A549 (cell line): ENCODE data around the gene ARHGEF7. TPM values are rescaled to one million over a fixed set of nuclear protein-coding genes. Genes with fewer than 3 reads are reported as not detected.

Experiments
- ATAC-seq, 2 experiments: fragments of 200-7000 bp in 1 of 2; fragments of >200 bp in 1 of 2; cut with Nextera tagmentation in 1 of 2; cut with Tn5 transposase in 1 of 2; 3 replicates each; pipeline versions ENCODE4 v1.8.0 to v1.9.1; 2018 to 2020; ENCODE audit warnings: mild to moderate bottlenecking in 1 of 2, moderate library complexity in 1 of 2
- CTCF ChIA-PET: fragments of 300-600 bp; sonication (Branson Sonifier 250); formaldehyde crosslinking; extraction: SDS; loops from one replicate; lab custom pipeline; 2021; ENCODE audit warnings: antibody characterized with exemption, inconsistent platforms; lab: Yijun Ruan, JAX
- POLR2A ChIA-PET: fragments of 350-600 bp; formaldehyde crosslinking; extraction: SDS; loops from one replicate; lab custom pipeline; 2021; ENCODE audit warnings: antibody characterized with exemption, inconsistent platforms; lab: Yijun Ruan, JAX
- DNase-seq, 2 experiments: peaks; one replicate each; pipeline versions ENCODE4 v3.0.0 to v3.0.0-alpha.2; 2011 to 2016; ENCODE audit warnings: low read depth in 1 of 2, low spot score in 1 of 2
- FAIRE-seq: peaks from 2 replicates; lab custom pipeline; 2011; peaks lifted over from hg19 to GRCh38; lab: Jason Lieb, UNC
- H3K27ac ChIP-seq, 2 experiments: fragments of >200 bp; sonication (Bioruptor Twin); formaldehyde crosslinking; 3 replicates each; pipeline ENCODE4 v1.5.1; 2016 to 2017
- H3K4me1 ChIP-seq: fragments of >200 bp; sonication (Bioruptor Twin); formaldehyde crosslinking; 3 replicates; pipeline ENCODE4 v1.6.1; 2016
- H3K4me2 ChIP-seq: fragments of >200 bp; sonication (Bioruptor Twin); formaldehyde crosslinking; 3 replicates; pipeline ENCODE4 v1.6.1; 2016
- H3K4me3 ChIP-seq: fragments of >200 bp; sonication (Bioruptor Twin); formaldehyde crosslinking; 3 replicates; pipeline ENCODE4 v1.5.1; 2016
- H3K9me3 ChIP-seq: fragments of >200 bp; sonication (Bioruptor Twin); formaldehyde crosslinking; 3 replicates; pipeline ENCODE4 v1.6.1; 2016
- EHMT2 ChIP-seq: fragments of 200-600 bp; sonication (generic); IDR thresholded peaks from 2 replicates; pipeline ENCODE4 v1.6.1; 2016; ENCODE audit warnings: antibody characterized with exemption, low read depth, mild to moderate bottlenecking, moderate library complexity
- FOSL2 ChIP-seq, 2 experiments: fragments of 450-650 bp in 1 of 2; fragments of >200 bp in 1 of 2; sonication (Bioruptor Twin) in 1 of 2; formaldehyde crosslinking; IDR thresholded peaks; 2 replicates each; pipeline versions ENCODE4 v1.5.0 to v1.6.1; 2016 to 2020; ENCODE audit warnings: mild to moderate bottlenecking in 1 of 2, moderate library complexity in 1 of 2
- FOXS1 ChIP-seq: fragments of 250-450 bp; sonication (Bioruptor Pico); IDR thresholded peaks from 2 replicates; pipeline ENCODE4 v1.5.0; 2020; ENCODE audit warnings: mild to moderate bottlenecking, moderate library complexity
- HDAC2 ChIP-seq: fragments of 200-600 bp; sonication (generic); IDR thresholded peaks from 2 replicates; pipeline ENCODE4 v1.6.1; 2016
- HEYL ChIP-seq: fragments of 250-450 bp; sonication (Bioruptor Pico); IDR thresholded peaks from 2 replicates; pipeline ENCODE4 v1.8.0; 2021; ENCODE audit warnings: mild to moderate bottlenecking, moderate library complexity
- HOXA7 ChIP-seq: fragments of 250-450 bp; sonication (Bioruptor Pico); IDR thresholded peaks from 2 replicates; pipeline ENCODE4 v1.5.0; 2020; ENCODE audit warnings: mild to moderate bottlenecking, moderate library complexity
- HOXB5 ChIP-seq: fragments of 250-450 bp; sonication (Bioruptor Pico); IDR thresholded peaks from 2 replicates; pipeline ENCODE4 v1.5.0; 2020; ENCODE audit warnings: mild to moderate bottlenecking, moderate library complexity
- JUN ChIP-seq, 2 experiments: fragments of >200 bp; sonication (Bioruptor Twin); formaldehyde crosslinking; IDR thresholded peaks; 2 replicates in 1 of 2; 3 replicates in 1 of 2; pipeline ENCODE4 v1.6.1; 2016 to 2017
- KDM1A ChIP-seq: fragments of 200-600 bp; sonication (generic); IDR thresholded peaks from 2 replicates; pipeline ENCODE4 v1.6.1; 2016; ENCODE audit warnings: low read depth, mild to moderate bottlenecking
- KDM5A ChIP-seq: fragments of 200-600 bp; sonication (generic); IDR thresholded peaks from 2 replicates; pipeline ENCODE4 v1.6.1; 2016; ENCODE audit warnings: antibody characterized with exemption, mild to moderate bottlenecking
- MAFK ChIP-seq: fragments of 450-650 bp; IDR thresholded peaks from 2 replicates; pipeline ENCODE4 v1.6.1; 2014; ENCODE audit not compliant: partially characterized antibody
- MYC ChIP-seq: IDR thresholded peaks from 2 replicates; pipeline ENCODE4 v1.6.1; 2012; ENCODE audit warnings: mild to moderate bottlenecking, inconsistent platforms, low read length, improper control_type of control experiment, borderline replicate concordance
- NR3C1 ChIP-seq: fragments of >200 bp; sonication (Bioruptor Twin); formaldehyde crosslinking; IDR thresholded peaks from 3 replicates; pipeline ENCODE4 v1.6.1; 2017
- TFCP2L1 ChIP-seq: fragments of 250-450 bp; sonication (Bioruptor Pico); IDR thresholded peaks from 2 replicates; pipeline ENCODE4 v1.5.0; 2021; ENCODE audit warnings: mild to moderate bottlenecking
- TP53 ChIP-seq: fragments of 250-450 bp; sonication (Bioruptor Pico); IDR thresholded peaks from 2 replicates; pipeline ENCODE4 v1.5.0; 2021; ENCODE audit warnings: mild to moderate bottlenecking, moderate library complexity
- ZC3H11A ChIP-seq: fragments of 450-650 bp; IDR thresholded peaks from 2 replicates; pipeline ENCODE4 v1.6.1; 2014; ENCODE audit warnings: antibody characterized with exemption, mild to moderate bottlenecking
- ZFP36 ChIP-seq: fragments of 450-650 bp; IDR thresholded peaks from 2 replicates; pipeline ENCODE4 v1.6.1; 2014; ENCODE audit warnings: borderline replicate concordance; ENCODE audit not compliant: partially characterized antibody
- ZNF302 ChIP-seq: fragments of 250-450 bp; sonication (Bioruptor Pico); IDR thresholded peaks from 2 replicates; pipeline ENCODE4 v1.9.0; 2021; ENCODE audit warnings: inconsistent platforms, mild to moderate bottlenecking, moderate library complexity
- WGBS: methylation state at CpG from one replicate; pipeline ENCODE4 v1.1.6; 2017; ENCODE audit errors: missing lambda C conversion rate; 5-methylcytosine and 5-hydroxymethylcytosine counted together
- polyA plus RNA-seq, 4 experiments: library from polyadenylated mRNA; depleted of rRNA in 3 of 4; stranded (reverse); fragments of >200 nt; fragmentation: RNase III in 1 of 4; extraction: RNeasy Plus Mini Kit Qiagen cat#74134 plus additional on column Dnase treatment in 1 of 4; gene quantifications; 2 replicates in 3 of 4; 3 replicates in 1 of 4; pipeline ENCODE4 v1.2.3, GENCODE V29; 2011 to 2017
- TF ChIP-seq, protein P1 (sequence below): IDR thresholded peaks from 2 replicates; pipeline ENCODE4 v1.6.1; 2012
- TF ChIP-seq, protein P2 (sequence below): fragments of >200 bp; sonication (Bioruptor Twin); formaldehyde crosslinking; IDR thresholded peaks from 3 replicates; pipeline ENCODE4 v1.5.1; 2016
- TF ChIP-seq, protein P3 (sequence below): IDR thresholded peaks from 2 replicates; pipeline ENCODE4 v1.6.1; 2012; ENCODE audit warnings: low read depth, borderline replicate concordance
- TF ChIP-seq, protein P4 (sequence below): fragments of >200 bp; sonication (Bioruptor Twin); formaldehyde crosslinking; IDR thresholded peaks from 3 replicates; pipeline ENCODE4 v1.6.1; 2016
- TF ChIP-seq, protein P5 (sequence below): fragments of >200 bp; sonication (Bioruptor Twin); formaldehyde crosslinking; IDR thresholded peaks from 2 replicates; pipeline ENCODE4 v1.6.1; 2016
- TF ChIP-seq, protein P6 (sequence below): fragments of 450-650 bp; IDR thresholded peaks from 2 replicates; pipeline ENCODE4 v1.6.1; 2014; ENCODE audit warnings: antibody characterized with exemption

Gene ARHGEF7
- polyA plus RNA-seq, 2 of the 4 experiments (the other 2 are of a cell fraction): 21.1 to 23.1 TPM

DNA sequence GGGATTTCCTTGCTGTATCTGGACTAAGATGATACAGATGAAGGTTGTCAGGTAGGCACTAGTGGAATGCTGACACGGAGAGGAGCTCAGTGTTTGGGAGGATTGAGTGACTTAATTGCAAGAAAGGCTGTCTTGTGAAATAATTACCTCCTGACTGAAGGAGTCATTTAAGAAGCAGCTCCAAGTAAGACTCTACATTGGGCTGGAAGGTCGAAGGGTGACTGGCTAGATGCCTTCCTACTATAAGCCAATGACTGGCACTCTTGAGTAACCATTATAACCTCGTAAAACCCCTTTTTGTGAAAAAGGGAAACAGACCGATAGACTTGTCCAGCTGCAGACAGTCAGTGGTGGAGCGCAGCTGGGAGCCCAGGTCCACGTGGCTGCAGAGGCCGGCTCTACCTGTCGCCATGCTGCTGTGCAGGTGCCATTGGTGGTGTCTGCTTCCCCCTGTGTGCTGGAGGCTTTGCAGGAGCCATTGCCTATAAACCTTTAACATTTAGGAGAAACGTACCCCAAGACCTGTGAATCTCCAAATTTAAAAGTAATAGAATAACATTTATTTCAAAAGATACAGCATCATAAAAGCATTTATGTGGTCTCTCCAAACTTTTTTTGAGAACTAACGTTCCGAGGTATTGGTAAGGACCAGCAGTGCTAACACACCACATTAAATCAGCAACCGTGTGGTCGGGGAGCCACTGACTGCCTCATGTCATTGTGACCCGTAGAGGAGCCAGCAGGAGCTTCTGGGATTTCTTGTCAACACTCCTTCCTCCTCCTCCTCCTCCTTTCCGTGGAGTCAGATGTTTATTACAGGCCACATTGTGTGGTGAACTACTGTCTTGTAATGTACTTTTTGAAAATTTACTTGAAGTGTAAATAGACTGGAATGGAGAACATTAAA, 124.9 kb downstream of the ARHGEF7 start (continued):
- TF ChIP-seq HDAC2 (no peak), FOXS1 (CRISPR knock-in tag) (no peak)
- TF ChIP-seq, protein P1, sequence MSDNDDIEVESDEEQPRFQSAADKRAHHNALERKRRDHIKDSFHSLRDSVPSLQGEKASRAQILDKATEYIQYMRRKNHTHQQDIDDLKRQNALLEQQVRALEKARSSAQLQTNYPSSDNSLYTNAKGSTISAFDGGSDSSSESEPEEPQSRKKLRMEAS: no peak

DNA sequence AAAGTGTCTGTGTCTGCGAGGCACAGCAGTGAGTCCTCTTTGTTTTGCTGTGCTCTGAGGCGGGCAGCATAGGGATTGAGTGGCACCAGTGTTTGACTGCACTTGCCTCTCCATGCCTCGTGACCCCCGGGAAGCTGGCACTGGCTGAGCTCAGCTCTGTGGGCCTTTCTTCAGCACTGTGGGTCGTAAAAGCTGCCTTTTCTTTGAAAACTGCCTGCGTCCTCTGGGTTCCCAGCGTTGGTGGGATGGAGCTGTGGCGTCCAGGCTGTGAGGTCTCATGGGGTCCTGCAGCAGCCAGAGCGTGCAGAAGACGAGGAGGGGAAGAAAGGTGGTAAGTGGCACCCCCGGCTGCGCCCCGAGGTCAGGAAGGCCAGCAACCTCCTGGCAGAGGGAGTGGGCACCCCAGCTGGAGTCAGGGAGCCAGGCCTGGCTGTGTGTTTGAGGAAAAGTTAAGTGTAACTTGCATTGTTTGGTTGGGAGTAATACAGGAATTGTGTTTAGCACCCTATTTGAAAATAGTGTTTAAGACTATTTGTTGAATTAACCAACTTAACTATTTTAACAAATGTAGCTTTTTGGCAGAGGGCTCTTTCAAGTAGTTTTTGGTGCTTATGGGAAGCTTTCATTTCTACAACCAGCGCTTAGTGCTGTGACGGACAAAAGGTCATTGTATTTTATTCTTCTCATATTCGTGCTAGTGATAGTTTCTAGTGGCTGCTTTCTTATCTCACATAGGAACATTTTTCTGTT, 126.1 kb downstream of the ARHGEF7 start:
- H3K27ac ChIP-seq: no peak overlapping the region
- no peaks in the 10 kb centered on the region for H3K9me3 ChIP-seq
- H3K4me1 ChIP-seq: no peaks in the 10 kb centered on the region
- DNase-seq (no peak), FAIRE-seq (no peak), ATAC-seq (no peak)
- 78% methylated on average over 13 of the region's 16 CpGs for WGBS
- no peak overlapping the region for H3K4me3 ChIP-seq
- POLR2A ChIA-PET: no interaction called here
- TF ChIP-seq ZNF302 (CRISPR knock-in tag) (no peak), HEYL (CRISPR knock-in tag) (no peak), TFCP2L1 (CRISPR knock-in tag) (no peak), MYC (no peak)
- TF ChIP-seq, protein P2, sequence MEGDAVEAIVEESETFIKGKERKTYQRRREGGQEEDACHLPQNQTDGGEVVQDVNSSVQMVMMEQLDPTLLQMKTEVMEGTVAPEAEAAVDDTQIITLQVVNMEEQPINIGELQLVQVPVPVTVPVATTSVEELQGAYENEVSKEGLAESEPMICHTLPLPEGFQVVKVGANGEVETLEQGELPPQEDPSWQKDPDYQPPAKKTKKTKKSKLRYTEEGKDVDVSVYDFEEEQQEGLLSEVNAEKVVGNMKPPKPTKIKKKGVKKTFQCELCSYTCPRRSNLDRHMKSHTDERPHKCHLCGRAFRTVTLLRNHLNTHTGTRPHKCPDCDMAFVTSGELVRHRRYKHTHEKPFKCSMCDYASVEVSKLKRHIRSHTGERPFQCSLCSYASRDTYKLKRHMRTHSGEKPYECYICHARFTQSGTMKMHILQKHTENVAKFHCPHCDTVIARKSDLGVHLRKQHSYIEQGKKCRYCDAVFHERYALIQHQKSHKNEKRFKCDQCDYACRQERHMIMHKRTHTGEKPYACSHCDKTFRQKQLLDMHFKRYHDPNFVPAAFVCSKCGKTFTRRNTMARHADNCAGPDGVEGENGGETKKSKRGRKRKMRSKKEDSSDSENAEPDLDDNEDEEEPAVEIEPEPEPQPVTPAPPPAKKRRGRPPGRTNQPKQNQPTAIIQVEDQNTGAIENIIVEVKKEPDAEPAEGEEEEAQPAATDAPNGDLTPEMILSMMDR: no peak
- TF ChIP-seq, protein P3, sequence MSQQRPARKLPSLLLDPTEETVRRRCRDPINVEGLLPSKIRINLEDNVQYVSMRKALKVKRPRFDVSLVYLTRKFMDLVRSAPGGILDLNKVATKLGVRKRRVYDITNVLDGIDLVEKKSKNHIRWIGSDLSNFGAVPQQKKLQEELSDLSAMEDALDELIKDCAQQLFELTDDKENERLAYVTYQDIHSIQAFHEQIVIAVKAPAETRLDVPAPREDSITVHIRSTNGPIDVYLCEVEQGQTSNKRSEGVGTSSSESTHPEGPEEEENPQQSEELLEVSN: no peak
- CTCF ChIA-PET: interaction anchor here (0.8 to 1.7 kb wide), 3 partner anchors 13 to 173 kb away, joined by 3 to 4 read pairs (median 4); no protein-coding TSS in a partner anchor
- no peak overlapping the region for H3K4me2 ChIP-seq

DNA sequence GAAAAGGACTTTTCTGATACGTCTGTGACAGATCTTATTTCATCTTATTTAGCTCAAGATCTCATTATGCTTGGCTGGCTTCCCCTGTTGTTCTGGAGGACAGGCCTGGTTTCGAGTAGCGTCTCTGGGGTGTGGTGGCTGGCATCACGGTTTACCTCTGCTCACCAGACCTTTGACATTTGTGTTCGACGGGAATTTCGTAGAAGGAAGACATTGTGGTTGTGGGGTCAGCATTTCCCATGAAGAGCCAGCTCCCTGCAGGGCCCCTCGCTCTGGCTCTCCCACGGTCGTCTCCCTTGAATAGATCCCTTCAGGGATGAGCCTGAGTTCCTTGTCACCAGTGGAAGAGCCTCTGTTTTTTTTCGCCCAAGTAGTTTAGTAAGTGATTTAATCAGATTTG, 126.8 kb downstream of the ARHGEF7 start:
- CTCF ChIA-PET: interaction anchor here (1.3 to 1.7 kb wide), 2 partner anchors 14 to 17 kb away, joined by 4 read pairs; no protein-coding TSS in a partner anchor
- no peak overlapping the region for H3K27ac ChIP-seq
- WGBS: 92% methylated on average over 11 of the region's 11 CpGs

DNA sequence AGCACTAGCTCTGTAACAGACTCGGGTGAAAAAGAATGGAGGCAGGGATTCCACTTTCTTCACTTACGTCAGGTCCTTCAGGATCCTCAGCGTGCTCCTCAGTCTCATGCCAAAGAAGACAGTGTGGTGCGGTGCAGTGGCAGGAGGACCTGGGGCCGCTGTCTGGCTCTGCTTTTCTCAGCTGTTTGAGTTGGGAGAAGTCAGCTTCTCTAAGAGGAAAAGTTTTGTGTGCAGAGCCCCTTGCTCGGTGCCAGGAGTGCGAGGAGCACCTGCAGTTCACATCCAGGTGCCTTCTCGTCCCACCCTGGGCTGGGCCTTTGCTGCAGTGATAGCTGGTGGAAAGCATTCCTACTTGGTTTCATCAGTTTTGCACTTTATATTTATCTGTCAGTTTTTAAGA, 127.5 kb downstream of the ARHGEF7 start:
- Histone ChIP-seq H3K4me1 (no peaks in the 10 kb centered on the region), H3K4me2 (no peak overlapping the region), H3K27ac (no peak overlapping the region), H3K4me3 (no peak overlapping the region), H3K9me3 (no peaks in the 10 kb centered on the region)
- ChIA-PET CTCF (no interaction called here), POLR2A (interaction anchor here (0.6 kb wide), 1 partner anchor 57 kb away, joined by 5 read pairs; no protein-coding TSS in a partner anchor)
- DNase-seq: no peak
- WGBS: 93% methylated on average over 8 of the region's 8 CpGs
- ATAC-seq: no peak
- no peak for FAIRE-seq
- TF ChIP-seq, protein P4, sequence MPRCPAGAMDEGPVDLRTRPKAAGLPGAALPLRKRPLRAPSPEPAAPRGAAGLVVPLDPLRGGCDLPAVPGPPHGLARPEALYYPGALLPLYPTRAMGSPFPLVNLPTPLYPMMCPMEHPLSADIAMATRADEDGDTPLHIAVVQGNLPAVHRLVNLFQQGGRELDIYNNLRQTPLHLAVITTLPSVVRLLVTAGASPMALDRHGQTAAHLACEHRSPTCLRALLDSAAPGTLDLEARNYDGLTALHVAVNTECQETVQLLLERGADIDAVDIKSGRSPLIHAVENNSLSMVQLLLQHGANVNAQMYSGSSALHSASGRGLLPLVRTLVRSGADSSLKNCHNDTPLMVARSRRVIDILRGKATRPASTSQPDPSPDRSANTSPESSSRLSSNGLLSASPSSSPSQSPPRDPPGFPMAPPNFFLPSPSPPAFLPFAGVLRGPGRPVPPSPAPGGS: no peak
- TF ChIP-seq, protein P2: no peak
- no peak for TF ChIP-seq ZFP36
- TF ChIP-seq ZNF302 (CRISPR knock-in tag): no peak
- no peak for TF ChIP-seq KDM1A
- TF ChIP-seq EHMT2: no peak
- no peak for TF ChIP-seq HOXA7 (CRISPR knock-in tag)
- no peak for TF ChIP-seq MAFK
- TF ChIP-seq, protein P5, sequence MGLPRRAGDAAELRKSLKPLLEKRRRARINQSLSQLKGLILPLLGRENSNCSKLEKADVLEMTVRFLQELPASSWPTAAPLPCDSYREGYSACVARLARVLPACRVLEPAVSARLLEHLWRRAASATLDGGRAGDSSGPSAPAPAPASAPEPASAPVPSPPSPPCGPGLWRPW: no peak
- TF ChIP-seq NR3C1: no peak
- TF ChIP-seq FOSL2 (IDR thresholded peaks at IDR 0.05): no peak
- no peak for TF ChIP-seq FOSL2 (CRISPR knock-in tag; IDR thresholded peaks at IDR 0.05)

More for the DNA sequence above, 126.8 kb downstream of the ARHGEF7 start:
- no peak overlapping the region for H3K4me2 ChIP-seq
- no peak overlapping the region for H3K4me3 ChIP-seq
- FAIRE-seq (no peak), DNase-seq (no peak), ATAC-seq (no peak)
- POLR2A ChIA-PET: no interaction called here
- no peaks in the 10 kb centered on the region for H3K4me1 ChIP-seq
- TF ChIP-seq ZC3H11A (no peak), KDM5A (no peak), KDM1A (no peak), JUN (IDR thresholded peaks at IDR 0.05) (no peak), ZFP36 (no peak), TP53 (CRISPR knock-in tag) (no peak), HOXB5 (no peak)
- TF ChIP-seq, protein P6, sequence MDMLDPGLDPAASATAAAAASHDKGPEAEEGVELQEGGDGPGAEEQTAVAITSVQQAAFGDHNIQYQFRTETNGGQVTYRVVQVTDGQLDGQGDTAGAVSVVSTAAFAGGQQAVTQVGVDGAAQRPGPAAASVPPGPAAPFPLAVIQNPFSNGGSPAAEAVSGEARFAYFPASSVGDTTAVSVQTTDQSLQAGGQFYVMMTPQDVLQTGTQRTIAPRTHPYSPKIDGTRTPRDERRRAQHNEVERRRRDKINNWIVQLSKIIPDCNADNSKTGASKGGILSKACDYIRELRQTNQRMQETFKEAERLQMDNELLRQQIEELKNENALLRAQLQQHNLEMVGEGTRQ: no peak
- no peaks in the 10 kb centered on the region for H3K9me3 ChIP-seq
